IMR-90 (cell line): ENCODE data around the gene C10orf71. TPM values are rescaled to one million over a fixed set of nuclear protein-coding genes. Genes with fewer than 3 reads are reported as not detected.

Experiments used
- ATAC-seq: fragments of 200-7000 bp; cut with Tn5 transposase; 2 replicates; pipeline ENCODE4 v1.9.1; 2020; ENCODE audit warnings: low read depth, mild to moderate bottlenecking, moderate library complexity
- BruUV-seq: library from RNA; stranded (reverse); fragments of 400-500 nt; replicated peaks from 2 replicates; lab custom pipeline; 2021; lab: Mats Ljungman, UMichigan
- CTCF ChIA-PET: fragments of 300-600 bp; formaldehyde crosslinking; extraction: SDS; loops from one replicate; lab custom pipeline; 2021; ENCODE audit warnings: antibody characterized with exemption; lab: Yijun Ruan, JAX
- POLR2A ChIA-PET: fragments of 300-600 bp; sonication (Branson Sonifier 250); formaldehyde crosslinking; loops from one replicate; lab custom pipeline; 2022; ENCODE audit warnings: antibody characterized with exemption; ENCODE audit not compliant: unreplicated experiment; lab: Charles Lee
- DNase-seq: peaks from one replicate; pipeline ENCODE4 v3.0.0; 2013
- H2AFZ ChIP-seq: replicated peaks from 2 replicates; pipeline ENCODE3; 2013; ENCODE audit warnings: low read length, mild to moderate bottlenecking; ENCODE audit not compliant: poor library complexity
- H2AK5ac ChIP-seq: 2 replicates; pipeline ENCODE4 v1.6.1; 2013; ENCODE audit warnings: low read depth, low read length, inconsistent platforms
- H2AK9ac ChIP-seq: replicated peaks from 2 replicates; pipeline ENCODE3; 2013; ENCODE audit warnings: mild to moderate bottlenecking, low read depth, low read length, moderate library complexity; ENCODE audit not compliant: poor library complexity
- H2BK120ac ChIP-seq: 2 replicates; pipeline ENCODE4 v1.6.1; 2013; ENCODE audit warnings: low read depth, low read length, inconsistent platforms
- H2BK15ac ChIP-seq: 3 replicates; pipeline ENCODE4 v1.6.1; 2013; ENCODE audit warnings: low read depth, low read length, inconsistent platforms
- H2BK20ac ChIP-seq: 2 replicates; pipeline ENCODE4 v1.6.1; 2013; ENCODE audit warnings: low read depth, mild to moderate bottlenecking, inconsistent platforms, low read length, moderate library complexity
- H2BK5ac ChIP-seq: 2 replicates; pipeline ENCODE4 v1.6.1; 2013; ENCODE audit warnings: mild to moderate bottlenecking, low read depth, low read length, inconsistent platforms; ENCODE audit not compliant: poor library complexity, severe bottlenecking
- H3K14ac ChIP-seq: replicated peaks from 2 replicates; pipeline ENCODE4 v1.6.1; 2013; ENCODE audit warnings: low read depth, low read length, inconsistent platforms
- H3K18ac ChIP-seq: 2 replicates; pipeline ENCODE4 v1.6.1; 2013; ENCODE audit warnings: low read depth, low read length, control low read depth
- H3K23ac ChIP-seq: 2 replicates; pipeline ENCODE4 v1.6.1; 2013; ENCODE audit warnings: low read depth, low read length, inconsistent platforms
- H3K27ac ChIP-seq: 2 replicates; pipeline ENCODE4 v1.5.1; 2013; ENCODE audit warnings: mild to moderate bottlenecking, control low read depth, low read length; ENCODE audit not compliant: insufficient read depth
- H3K27me3 ChIP-seq: 2 replicates; pipeline ENCODE4 v1.6.1; 2013; ENCODE audit warnings: low read length; ENCODE audit not compliant: control insufficient read depth, insufficient read depth
- H3K36me3 ChIP-seq: 2 replicates; pipeline ENCODE4 v1.6.1; 2013; ENCODE audit warnings: low read length, mixed read lengths; ENCODE audit not compliant: control insufficient read depth, insufficient read depth
- H3K4ac ChIP-seq: 2 replicates; pipeline ENCODE4 v1.6.1; 2013; ENCODE audit warnings: low read depth, low read length, inconsistent platforms
- H3K4me1 ChIP-seq: 2 replicates; pipeline ENCODE4 v1.6.1; 2013; ENCODE audit warnings: low read length, mixed read lengths; ENCODE audit not compliant: control insufficient read depth, insufficient read depth
- H3K4me2 ChIP-seq: 2 replicates; pipeline ENCODE4 v1.6.1; 2013; ENCODE audit warnings: low read depth, mild to moderate bottlenecking, control low read depth, low read length, moderate library complexity
- H3K4me3 ChIP-seq: 2 replicates; pipeline ENCODE4 v1.5.1; 2013; ENCODE audit warnings: low read depth, mild to moderate bottlenecking, control low read depth, low read length, moderate library complexity; ENCODE audit not compliant: insufficient read depth
- H3K56ac ChIP-seq: 2 replicates; pipeline ENCODE4 v1.6.1; 2013; ENCODE audit warnings: low read length, inconsistent platforms; ENCODE audit not compliant: insufficient read depth; ENCODE audit errors: extremely low read depth
- H3K79me1 ChIP-seq, 2 experiments: 2 replicates each; pipeline ENCODE4 v1.6.1; 2013; ENCODE audit warnings: low read length in 2 of 2, inconsistent platforms in 1 of 2, low read depth in 1 of 2
- H3K9ac ChIP-seq: 2 replicates; pipeline ENCODE4 v1.6.1; 2013; ENCODE audit warnings: low read depth, low read length, control low read depth
- H3K9me1 ChIP-seq: 2 replicates; pipeline ENCODE4 v1.6.1; 2013; ENCODE audit warnings: low read length, inconsistent platforms; ENCODE audit not compliant: insufficient read depth
- H3K9me3 ChIP-seq: 2 replicates; pipeline ENCODE4 v1.6.1; 2013; ENCODE audit warnings: low read length; ENCODE audit not compliant: control insufficient read depth, insufficient read depth
- H4K20me1 ChIP-seq: 2 replicates; pipeline ENCODE4 v1.6.1; 2013; ENCODE audit warnings: low read length, inconsistent platforms; ENCODE audit not compliant: insufficient read depth
- H4K5ac ChIP-seq: 2 replicates; pipeline ENCODE4 v1.6.1; 2013; ENCODE audit warnings: mild to moderate bottlenecking, low read depth, low read length, control low read depth
- H4K8ac ChIP-seq, 2 experiments: 2 replicates each; pipeline ENCODE4 v1.6.1; 2013; ENCODE audit warnings: low read depth in 2 of 2, low read length in 2 of 2, control low read depth in 1 of 2, inconsistent platforms in 1 of 2
- H4K91ac ChIP-seq: 2 replicates; pipeline ENCODE4 v1.6.1; 2013; ENCODE audit warnings: low read depth, low read length, inconsistent platforms; ENCODE audit not compliant: insufficient read depth
- MAZ ChIP-seq: IDR thresholded peaks from 2 replicates; pipeline ENCODE4 v1.6.1; 2012; ENCODE audit warnings: low read depth, mild to moderate bottlenecking, low read length, improper control_type of control experiment, moderate library complexity, borderline replicate concordance
- RFX5 ChIP-seq: IDR thresholded peaks from 2 replicates; pipeline ENCODE4 v1.8.0; 2012; ENCODE audit warnings: low read depth, mild to moderate bottlenecking, low read length, moderate library complexity
- SMC3 ChIP-seq: fragments of 150-350 bp; IDR thresholded peaks from 2 replicates; pipeline ENCODE4 v1.6.1; 2016; ENCODE audit warnings: low read depth, mild to moderate bottlenecking, antibody characterized with exemption, low read length, moderate library complexity
- WGBS, 2 experiments: methylation state at CpG; one replicate each; pipeline versions ENCODE4 v1.1.5 to v1.1.7; 2013; ENCODE audit warnings: missing lambda C conversion rate in 2 of 2; ENCODE audit not compliant: insufficient read length in 1 of 2; ENCODE audit errors: extremely low coverage in 2 of 2; 5-methylcytosine and 5-hydroxymethylcytosine counted together
- dilution Hi-C: fragments of 300-500 bp; cut with HindIII; formaldehyde crosslinking; loops from one replicate; pipeline ENCODE4 v1.14.3; 2018; ENCODE audit warnings: low sequenced_read_pairs; ENCODE audit not compliant: unreplicated experiment
- in situ Hi-C: fragments of 300-500 bp; cut with MboI; formaldehyde crosslinking; loops from 3 replicates; pipeline ENCODE4 v1.14.3; 2019; ENCODE audit warnings: low sequenced_read_pairs, inconsistent platforms, mixed read lengths
- intact Hi-C: fragments of 100-400 bp; cut with micrococcal nuclease; formaldehyde crosslinking; loops from 2 replicates; pipeline ENCODE4 v1.10.0; 2022
- polyA plus RNA-seq, 3 experiments: library from polyadenylated mRNA; depleted of rRNA; stranded (reverse); fragments of >200 nt; gene quantifications; 2 replicates each; pipeline ENCODE4 v1.2.3, GENCODE V29; 2012; ENCODE audit warnings: low replicate concordance in 1 of 3
- total RNA-seq: library from RNA; depleted of rRNA; stranded (reverse); fragments of >200 nt; gene quantifications from 2 replicates; pipeline ENCODE4 v1.2.3, GENCODE V29; 2012

C10orf71 gene
- total and polyA plus RNA-seq, 2 of the 4 experiments (the other 2 are of a cell fraction), result not detected

- Histone ChIP-seq H3K4me1 (no peaks in the 10 kb centered on the region), H2AFZ (no peak overlapping the region), H2BK15ac (no peak overlapping the region), H2BK5ac (no peak overlapping the region), H3K9me1 (no peaks in the 10 kb centered on the region), H3K23ac (no peak overlapping the region), H2BK20ac (no peak overlapping the region), H3K27me3 (peaks cover 34% of the 10 kb centered on the region), H4K20me1 (no peaks in the 10 kb centered on the region; the same call in 1 of the 2 replicates), H4K91ac (no peak overlapping the region), H3K27ac (no peak overlapping the region), H3K4me2 (no peak overlapping the region), H3K4me3 (no peak overlapping the region), H3K9me3 (no peaks in the 10 kb centered on the region), H2AK9ac (no peak overlapping the region), H3K14ac (no peak overlapping the region), H4K5ac (no peak overlapping the region), H3K36me3 (no peaks in the 10 kb centered on the region), H3K18ac (no peak overlapping the region), H2BK120ac (no peak overlapping the region), H3K9ac (no peak overlapping the region), H3K79me1 (no peaks in the 10 kb centered on the region), H3K56ac (no peak overlapping the region), H2AK5ac (no peak overlapping the region), H3K4ac (no peak overlapping the region), H4K8ac (no peak overlapping the region)
- BruUV-seq, result no TSS peak
- CTCF ChIA-PET, result no interaction called here
- intact Hi-C loops, result no loop called here
- in situ Hi-C loops, result no loop called here
- dilution Hi-C loops, result no loop called here
- 48% methylated on average over 2 of the region's 5 CpGs; no CpG with 5 or more reads in 1 of the 2 experiments for WGBS, 2 experiments
- ATAC-seq, result no peak
- TF ChIP-seq SMC3 (no peak), RFX5 (no peak), MAZ (no peak)
- DNase-seq, result no peak
- POLR2A ChIA-PET, result interaction anchor here (0.6 kb wide), 1 partner anchor 241 kb away, joined by 4 read pairs; no protein-coding TSS in a partner anchor
Observed at GRCh38 chr10:49277973-49278372, 21.0 kb upstream of the C10orf71 start.
